ENCODE results near the gene OSBPL5. TPM values are rescaled to one million over a fixed set of nuclear protein-coding genes. Genes with fewer than 3 reads are reported as not detected.

Gene OSBPL5
- total RNA-seq, 2 donors from 2014 or later = 34.0 to 69.5 TPM

DNA sequence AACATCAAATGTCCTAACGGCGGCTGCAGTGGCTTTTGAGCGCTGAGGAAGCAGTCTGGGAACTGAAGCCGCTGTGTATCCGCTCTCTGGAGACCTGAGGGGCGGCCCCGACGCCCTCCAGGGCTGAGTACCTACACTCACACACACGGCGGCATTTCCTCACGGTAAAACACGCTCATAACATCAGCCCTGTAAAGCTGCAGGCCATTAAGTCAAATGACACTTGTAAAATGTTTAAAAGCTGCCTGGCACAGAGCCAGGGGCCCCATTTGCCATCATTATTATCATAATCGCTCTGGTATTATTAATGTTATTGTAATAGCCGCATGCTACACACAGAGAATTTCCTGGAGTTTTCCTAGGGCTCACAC is 113.0 kb downstream of the OSBPL5 start:
- no peaks in the 10 kb centered on the region for H3K36me3 ChIP-seq
- no peak overlapping the region for H3K27ac ChIP-seq
- TF ChIP-seq, protein P1, sequence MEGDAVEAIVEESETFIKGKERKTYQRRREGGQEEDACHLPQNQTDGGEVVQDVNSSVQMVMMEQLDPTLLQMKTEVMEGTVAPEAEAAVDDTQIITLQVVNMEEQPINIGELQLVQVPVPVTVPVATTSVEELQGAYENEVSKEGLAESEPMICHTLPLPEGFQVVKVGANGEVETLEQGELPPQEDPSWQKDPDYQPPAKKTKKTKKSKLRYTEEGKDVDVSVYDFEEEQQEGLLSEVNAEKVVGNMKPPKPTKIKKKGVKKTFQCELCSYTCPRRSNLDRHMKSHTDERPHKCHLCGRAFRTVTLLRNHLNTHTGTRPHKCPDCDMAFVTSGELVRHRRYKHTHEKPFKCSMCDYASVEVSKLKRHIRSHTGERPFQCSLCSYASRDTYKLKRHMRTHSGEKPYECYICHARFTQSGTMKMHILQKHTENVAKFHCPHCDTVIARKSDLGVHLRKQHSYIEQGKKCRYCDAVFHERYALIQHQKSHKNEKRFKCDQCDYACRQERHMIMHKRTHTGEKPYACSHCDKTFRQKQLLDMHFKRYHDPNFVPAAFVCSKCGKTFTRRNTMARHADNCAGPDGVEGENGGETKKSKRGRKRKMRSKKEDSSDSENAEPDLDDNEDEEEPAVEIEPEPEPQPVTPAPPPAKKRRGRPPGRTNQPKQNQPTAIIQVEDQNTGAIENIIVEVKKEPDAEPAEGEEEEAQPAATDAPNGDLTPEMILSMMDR (IDR thresholded peaks at IDR 0.05) = no peak
- no peaks in the 10 kb centered on the region for H3K27me3 ChIP-seq
- H3K9ac ChIP-seq (ENCODE audit: low read depth in 2 of 2, low read length in 2 of 2) = no peak overlapping the region
- no peak overlapping the region for H3K4me3 ChIP-seq
- H3K9me3 ChIP-seq = no peaks in the 10 kb centered on the region
- no peak for DNase-seq
- H3K4me1 ChIP-seq = peaks cover 6% of the 10 kb centered on the region
- intact Hi-C loops (cut with DNase I) = no loop called here

DNA sequence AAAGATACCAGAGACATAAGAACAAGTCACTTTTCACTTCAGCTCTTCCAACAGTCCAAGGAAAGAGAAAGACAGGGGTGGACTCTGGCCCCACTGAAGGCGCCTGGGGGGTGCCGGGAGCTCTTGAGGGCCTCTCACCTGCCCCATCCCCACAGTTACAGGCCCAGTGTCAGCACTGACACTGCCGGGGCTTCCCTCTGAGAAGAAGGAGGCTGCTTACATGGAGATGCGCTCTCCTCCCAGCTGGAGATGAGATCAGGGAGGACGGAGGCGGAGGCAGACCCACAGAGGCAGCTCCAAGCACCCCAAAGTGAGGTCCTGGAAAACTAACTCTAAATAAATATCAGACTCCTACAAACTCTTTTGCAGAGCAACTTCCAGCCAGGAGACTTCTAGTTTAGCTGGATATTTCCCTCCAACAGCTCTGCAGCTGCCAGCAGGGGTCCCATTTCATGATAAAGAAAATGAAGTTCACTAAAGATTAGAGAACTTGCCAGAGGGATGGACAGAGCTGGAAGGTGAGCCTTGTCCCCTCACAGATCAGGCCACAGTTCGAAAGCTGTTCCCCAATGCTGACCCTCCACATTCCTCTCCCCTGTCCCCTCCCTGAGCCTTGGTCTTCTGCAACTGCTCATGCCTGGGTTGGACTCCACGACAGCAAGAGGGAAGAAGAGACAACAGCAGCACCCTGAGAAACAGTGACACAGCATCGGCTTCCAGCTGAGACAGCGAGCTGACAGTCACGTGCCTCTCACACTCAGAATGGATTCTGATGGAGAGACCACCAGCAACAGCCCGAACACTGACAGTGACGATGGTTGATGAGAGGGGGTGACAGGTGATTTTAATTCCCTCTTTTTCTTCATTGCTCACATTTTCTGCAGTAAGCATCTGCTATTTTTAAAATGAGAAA is 113.7 kb downstream of the OSBPL5 start:
- H3K36me3 ChIP-seq = no peaks in the 10 kb centered on the region
- H3K27ac ChIP-seq = no peak overlapping the region
- H3K4me3 ChIP-seq = no peak overlapping the region
- intact Hi-C loops (cut with DNase I) = no loop called here
- no peaks in the 10 kb centered on the region for H3K27me3 ChIP-seq
- no peaks in the 10 kb centered on the region for H3K9me3 ChIP-seq
- TF ChIP-seq, protein P1 (IDR thresholded peaks at IDR 0.05) = no peak
- H3K9ac ChIP-seq (ENCODE audit: low read depth in 2 of 2, low read length in 2 of 2) = no peak overlapping the region
- peaks cover 6% of the 10 kb centered on the region for H3K4me1 ChIP-seq
- DNase-seq = no peak

DNA sequence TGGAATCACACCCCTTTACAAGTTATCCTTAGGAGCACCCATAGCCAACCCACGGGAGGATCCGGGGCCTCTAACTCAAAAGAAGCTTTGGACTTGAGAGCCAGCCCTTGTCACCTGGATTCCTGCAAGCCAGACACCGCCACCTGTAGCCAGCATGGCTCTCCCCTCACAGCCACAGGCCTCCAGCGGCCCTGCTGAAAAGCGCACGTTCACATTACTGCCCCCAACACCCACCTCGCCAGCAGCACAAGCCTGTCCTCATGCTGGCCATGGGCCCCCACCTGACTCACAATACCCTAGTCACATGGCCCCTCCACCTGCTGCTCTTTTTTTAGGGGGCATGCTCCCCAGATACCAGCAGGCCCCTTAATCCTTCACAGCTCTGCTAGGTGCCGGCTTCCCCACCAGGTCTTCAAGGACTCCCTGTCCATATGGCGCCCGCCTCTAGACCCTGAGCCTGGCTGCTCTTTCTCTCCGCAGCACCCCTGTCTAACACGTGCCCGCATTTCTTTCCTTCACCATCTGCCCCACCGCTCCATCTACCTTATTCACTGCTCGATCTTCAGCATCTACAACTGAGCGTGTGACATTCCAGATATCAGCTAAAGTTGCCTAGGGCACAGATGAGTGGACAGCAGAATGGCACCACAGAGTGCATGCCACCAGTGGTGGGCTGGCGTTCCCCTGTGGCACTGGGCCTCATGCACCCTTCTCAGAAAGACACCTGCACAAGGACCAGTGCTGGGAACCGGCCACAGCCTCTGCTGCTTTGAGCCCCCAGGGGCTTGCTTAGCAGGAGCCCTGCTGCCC is 114.5 kb downstream of the OSBPL5 start:
- no peak for DNase-seq

DNA sequence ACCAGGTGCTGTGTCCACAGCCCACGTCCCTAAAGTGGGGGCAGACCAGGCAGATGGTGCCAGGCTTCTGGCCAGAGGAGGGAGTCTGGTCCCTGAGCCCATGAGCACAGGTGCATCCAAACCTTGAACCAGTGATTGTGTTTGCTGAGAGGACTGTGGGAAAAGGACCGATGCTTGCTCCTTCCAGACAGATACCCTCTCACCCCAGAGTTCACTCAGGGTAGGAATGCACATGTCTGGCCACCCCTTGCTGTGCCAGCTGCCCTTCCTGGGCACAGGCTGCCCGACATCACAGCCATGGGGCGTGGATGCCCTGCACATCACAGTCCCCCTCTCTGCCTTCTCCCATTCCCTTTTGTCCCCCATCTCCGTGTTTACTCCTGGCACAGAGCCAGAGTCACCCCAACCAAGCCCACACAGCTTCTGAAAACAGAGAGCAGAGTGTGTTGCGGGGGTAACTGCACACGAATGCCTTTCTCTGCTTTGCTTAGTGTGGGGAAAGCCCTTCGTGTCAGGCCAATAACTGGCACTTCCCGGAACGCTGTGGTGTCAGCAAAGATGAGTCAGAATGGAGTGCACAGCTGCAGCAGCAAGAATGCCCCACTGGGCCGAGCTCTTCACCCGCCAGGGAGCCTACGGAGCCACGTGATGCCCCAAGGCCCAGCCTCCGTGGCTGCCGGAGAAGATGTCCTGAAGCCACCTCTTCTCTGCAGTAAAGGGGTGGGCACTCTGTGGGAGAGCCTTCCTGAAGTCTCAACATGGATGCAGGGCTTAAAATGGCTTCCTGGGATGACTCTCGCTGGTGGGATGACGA is 115.5 kb downstream of the OSBPL5 start:
- H3K36me3 ChIP-seq = no peaks in the 10 kb centered on the region
- intact Hi-C loops (cut with DNase I) = no loop called here

More for the DNA sequence above, 114.5 kb downstream of the OSBPL5 start:
- TF ChIP-seq, protein P1 (IDR thresholded peaks at IDR 0.05) = no peak
- Histone ChIP-seq H3K9ac (ENCODE audit: low read depth in 2 of 2, low read length in 2 of 2) (no peak overlapping the region), H3K9me3 (no peaks in the 10 kb centered on the region), H3K4me1 (no peaks in the 10 kb centered on the region), H3K4me3 (no peak overlapping the region), H3K27ac (no peak overlapping the region), H3K27me3 (no peaks in the 10 kb centered on the region), H3K36me3 (no peaks in the 10 kb centered on the region)
- intact Hi-C loops (cut with DNase I) = no loop called here

More for the DNA sequence above, 115.5 kb downstream of the OSBPL5 start:
- DNase-seq = peak; percentile 60
- Histone ChIP-seq H3K27ac (peak overlapping the region; percentile 58), H3K9me3 (no peaks in the 10 kb centered on the region), H3K9ac (ENCODE audit: low read depth in 2 of 2, low read length in 2 of 2) (peak overlapping the region; percentile 31 to 38), H3K27me3 (no peaks in the 10 kb centered on the region), H3K4me1 (no peaks in the 10 kb centered on the region), H3K4me3 (no peak overlapping the region)
- TF ChIP-seq, protein P1 (IDR thresholded peaks at IDR 0.05) = no peak

Measured in colonic mucosa (tissue), 4 donors.